GM21447 (cell line): ENCODE results near the gene RNF212.
"Not testable (repeated sequence)": the region's sequence is repeated elsewhere in the genome, so short reads cannot be mapped to it uniquely, and the experiment has no call there.

Experiments used
- ATAC-seq: cut with Tn5 transposase; IDR thresholded peaks from one replicate; pipeline ENCODE4 v1.9.1; 2021; ENCODE audit not compliant: unreplicated experiment

The RNF212 gene

DNA sequence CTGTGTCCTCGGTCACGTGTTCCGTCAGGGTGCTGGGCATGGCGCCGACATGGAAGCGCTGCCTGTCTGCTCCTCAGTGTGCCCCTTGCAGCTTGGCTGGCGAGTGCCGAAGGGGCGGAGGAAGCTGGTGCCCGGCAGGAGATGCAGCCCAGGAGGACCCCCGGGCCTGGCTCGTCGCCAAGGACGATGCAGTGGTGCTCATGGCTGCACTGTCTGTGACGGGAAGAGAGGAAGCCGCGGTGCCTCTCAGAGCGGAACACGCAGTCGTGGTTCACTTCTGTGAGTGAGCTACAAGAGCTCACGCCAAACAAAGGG, 63.8 kb downstream of the RNF212 start:
- ATAC-seq = no peak

DNA sequence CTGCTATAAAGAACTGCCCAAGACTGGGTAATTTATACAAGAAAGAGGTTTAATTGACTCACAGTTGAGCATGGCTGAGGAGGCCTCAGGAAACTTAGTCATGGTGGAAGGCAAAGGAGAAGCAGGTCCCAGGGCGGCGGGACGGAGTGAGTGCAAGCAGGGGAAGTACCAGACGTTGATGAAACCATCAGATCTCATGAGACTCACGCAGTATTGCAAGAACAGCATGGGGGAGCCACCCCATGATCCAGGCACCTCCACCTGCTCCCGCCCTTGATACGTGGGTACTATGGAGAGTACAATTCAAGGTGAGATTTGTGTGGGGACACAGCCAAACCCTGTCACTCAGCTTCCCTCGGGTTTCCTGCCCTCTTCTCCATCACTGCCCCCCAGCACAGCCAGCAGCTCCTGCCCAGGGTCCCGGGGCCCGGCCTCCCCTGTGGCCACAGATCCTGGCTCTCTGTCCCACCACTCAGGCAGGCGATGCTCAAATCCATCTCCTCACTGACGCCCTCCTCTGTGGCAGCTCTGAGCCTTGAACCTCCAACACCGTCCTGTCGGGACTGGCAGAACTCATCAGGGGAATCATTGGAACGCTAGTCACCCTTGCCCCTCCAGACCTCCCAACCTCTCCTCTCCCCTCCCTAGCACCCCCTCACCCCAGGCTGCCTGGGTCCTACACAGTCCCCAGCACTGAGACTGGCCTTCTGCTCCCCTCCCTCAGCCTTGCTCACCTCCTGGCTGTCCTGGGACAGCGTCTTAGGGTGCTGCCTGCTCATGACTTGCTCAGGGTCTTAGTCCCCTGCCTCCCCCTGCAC, 64.4 kb downstream of the RNF212 start:
- ATAC-seq = no peak

DNA sequence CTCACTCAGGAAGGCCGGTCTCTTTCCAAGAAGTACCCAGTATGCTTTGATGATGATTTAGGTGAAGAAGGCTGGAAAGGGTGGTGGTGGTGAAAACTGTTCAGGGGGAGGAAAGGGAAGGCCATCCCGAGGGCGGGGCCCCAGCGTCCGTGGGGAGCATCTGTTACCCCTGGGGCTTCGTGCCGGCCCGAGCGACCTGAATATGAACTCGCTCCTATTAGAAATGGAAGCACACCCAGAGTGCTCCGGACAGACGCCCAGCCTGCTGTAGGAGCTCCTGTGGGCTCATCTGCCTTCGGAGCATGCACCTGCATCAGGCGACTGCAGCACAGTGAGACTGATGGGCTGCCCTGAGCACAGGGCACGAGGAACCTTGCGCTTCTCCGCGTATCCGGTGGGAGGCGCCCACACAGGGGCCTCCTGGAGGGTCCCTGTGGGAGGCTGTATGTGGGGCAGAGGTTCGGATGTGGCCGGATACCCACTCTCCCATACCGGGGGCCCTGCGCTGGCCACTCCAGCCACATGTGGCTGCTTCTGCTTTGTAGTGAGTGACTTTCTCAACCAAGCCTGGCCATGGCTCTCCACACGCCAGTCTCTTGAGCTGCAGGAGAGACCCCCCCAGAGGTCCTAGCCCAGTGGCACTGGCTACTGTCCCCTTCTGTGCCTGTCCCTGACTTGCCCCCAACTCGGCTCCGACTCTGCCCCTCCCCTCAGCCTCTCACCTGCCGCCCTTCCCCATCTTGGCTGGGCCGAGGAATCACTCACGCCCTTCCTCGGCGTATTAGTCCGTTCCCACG, 65.2 kb downstream of the RNF212 start:
- ATAC-seq = no peak

DNA sequence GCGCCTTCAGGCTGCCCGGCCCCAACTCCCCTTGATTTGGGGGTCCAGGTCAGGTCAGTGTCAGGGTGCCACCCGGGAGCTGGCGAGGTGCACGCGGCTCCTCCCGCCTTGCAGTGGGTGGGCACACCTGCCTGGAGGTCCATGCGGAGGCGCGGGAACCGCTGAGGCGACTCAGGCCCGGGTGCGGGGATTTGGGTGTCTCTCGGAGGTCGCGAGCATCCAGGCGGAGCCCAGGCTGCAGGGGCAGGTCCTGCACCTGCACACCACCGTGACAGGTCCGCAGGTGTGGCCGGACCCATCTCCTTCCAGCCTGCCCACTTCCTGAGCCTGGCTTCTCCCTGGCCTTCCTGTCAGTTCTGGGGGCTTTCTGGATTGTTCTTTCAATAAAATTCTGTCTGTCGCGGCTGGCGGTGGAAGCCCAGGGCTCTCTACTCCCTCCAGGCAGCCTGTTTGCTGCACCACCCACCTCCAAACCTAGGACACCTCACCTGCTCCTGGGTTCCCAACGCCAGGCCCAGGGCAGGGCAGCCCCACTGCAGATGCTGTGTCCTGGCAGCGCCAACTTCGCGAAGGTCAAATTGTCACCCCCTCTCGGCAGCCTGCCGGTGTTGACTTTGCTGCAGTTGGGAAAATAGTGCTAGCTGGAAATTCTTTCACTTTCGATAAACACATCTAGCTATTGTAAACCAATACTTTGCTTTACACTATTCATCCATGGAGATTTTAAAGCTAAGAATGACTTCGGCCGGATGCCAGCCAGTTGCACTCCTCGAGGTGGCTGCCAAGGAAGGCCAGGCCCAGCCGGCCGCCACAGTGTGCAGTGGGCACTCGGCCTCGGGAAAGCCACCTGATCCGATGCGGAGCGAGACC, 66.0 kb downstream of the RNF212 start:
- no peak for ATAC-seq

DNA sequence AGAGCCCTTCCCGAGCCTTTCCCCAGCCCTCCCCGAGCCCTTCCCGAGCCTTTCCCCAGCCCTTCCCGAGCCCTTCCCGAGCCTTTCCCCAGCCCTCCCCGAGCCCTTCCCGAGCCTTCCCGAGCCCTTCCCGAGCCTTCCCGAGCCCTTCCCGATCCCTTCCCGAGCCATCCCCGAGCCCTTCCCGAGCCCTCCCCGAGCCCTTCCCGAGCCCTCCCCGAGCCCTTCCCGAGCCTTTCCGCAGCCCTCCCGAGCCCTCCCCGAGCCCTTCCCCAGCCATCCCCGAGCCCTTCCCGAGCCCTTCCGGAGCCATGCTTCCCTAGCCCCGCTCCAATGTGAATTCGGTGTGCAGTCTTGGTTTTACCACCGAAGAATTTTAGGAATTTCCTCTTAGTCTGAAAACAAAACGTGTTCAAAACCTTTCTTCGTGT, 66.8 kb downstream of the RNF212 start:
- not testable (repeated sequence) for ATAC-seq

DNA sequence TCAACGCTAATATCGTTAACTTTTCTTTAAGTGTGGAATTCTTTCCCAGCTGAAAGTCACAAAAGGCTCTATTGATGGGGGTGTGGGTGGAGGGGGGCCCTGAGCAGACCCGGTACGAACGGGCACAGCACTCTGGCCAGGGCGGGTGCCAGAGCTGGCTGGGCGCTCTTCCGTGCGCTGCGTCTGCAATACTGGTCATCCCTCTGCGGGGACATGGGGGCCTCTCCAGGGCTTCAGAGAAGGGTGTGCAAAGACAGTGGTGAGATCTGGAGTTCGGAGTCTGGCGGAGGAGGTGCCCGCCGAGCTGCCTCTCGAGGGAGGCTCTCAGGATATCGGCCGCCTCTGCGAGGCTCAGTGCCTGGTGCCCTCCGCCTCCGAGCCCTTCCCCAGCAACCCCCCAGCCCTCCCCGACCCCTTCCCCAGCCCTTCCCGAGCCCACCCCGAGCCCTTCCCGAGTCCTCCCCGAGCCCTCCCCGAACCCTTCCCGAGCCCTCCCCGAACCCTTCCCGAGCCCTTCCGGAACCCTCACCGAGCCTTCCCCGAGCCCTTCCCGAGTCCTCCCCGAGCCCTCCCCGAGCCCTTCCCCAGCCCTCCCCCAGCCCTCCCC, 67.7 kb downstream of the RNF212 start:
- ATAC-seq = no peak

DNA sequence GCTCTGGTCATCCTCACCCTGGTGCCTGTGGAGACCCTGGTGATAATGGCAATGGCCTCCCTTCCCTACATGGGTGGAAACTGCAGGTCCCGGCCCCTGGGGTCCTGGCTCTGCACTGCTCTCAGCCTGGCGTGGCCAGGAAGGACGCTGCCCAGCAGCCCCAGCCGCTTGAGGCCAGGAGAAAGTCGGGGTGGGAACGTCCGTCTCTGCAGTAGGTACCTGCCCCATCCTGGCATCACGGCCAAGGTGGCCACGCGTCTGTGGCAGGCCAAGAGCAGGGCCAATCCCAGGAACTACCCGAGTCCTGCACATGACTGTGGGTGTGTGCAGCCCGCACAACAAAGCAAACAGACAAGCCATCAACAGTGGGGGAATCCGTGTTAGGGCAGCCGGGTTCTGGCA, 68.2 kb downstream of the RNF212 start:
- no peak for ATAC-seq

DNA sequence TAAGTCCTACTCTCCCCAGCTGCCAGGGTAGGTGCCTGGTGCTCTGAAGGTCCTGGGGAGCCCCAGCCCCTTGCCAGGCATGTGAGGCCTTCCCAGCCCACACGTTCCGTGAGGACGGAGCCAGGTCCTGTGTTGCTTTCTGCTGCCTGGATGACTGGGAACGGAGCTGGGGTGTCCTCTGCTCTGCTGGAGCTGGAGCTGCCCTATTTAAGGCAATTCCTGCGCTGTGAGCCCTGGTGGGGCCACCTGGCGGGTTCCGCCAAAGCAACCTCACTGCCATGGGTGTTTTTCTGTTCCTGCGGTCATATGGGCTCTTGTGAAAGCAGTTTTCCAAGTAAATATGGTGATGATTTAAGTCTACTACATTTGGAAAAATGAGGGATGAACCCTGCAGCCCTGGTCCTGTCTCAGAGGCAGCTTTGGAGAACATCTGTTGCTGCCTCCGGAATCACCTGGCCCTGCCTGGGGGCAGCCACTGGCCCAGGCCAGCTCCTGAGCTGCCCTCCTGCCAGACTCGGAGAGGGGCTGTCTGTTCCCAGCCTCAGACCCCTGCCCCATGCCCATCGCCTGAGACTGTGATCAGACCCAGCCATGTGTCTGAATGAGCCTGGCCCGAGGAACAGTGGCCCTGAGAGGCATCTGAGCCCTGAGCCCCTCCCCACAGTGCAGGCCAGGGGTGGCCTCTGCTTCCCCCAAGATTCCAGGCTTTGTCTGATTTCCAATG, 68.7 kb downstream of the RNF212 start:
- no peak for ATAC-seq

DNA sequence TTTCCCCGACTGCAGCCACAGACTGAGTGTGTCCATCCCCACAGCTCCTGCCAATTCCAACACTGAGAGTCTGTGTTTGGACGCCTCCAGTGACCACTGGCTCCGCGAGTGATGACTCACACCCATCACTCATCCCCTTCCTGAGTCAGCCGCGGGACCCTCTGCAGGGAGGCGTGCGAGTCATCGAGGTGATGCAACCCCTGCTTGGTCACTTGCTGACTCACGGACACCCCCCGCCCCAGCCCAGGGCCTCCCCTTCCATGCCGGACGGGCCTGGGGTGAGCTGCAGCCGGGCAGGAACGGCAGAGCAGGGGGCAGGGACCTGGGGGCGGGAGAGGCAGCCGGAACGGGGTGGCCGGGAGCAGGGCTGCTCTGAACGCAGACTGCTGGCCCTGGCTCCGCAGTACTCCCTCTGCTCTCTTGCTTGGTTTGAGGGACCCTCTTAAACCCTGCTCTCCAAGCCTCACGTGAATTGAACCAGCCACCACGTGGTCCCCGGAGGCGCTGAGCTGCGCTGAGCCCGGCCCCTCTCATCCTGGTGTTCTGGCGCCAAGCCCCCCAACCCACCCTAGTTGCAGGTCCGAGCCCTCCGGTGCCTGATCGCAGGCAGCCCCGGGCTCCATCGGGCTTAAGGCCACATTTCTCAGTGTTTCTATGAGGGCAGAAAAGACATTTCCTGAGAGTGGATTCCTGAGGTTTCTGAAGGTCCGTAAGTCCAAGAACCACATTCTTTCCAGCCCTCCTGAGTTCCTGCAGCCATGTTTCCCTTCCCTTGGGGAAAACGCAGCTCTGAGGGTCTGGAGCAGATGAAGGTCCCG, 69.5 kb downstream of the RNF212 start:
- ATAC-seq = no peak

DNA sequence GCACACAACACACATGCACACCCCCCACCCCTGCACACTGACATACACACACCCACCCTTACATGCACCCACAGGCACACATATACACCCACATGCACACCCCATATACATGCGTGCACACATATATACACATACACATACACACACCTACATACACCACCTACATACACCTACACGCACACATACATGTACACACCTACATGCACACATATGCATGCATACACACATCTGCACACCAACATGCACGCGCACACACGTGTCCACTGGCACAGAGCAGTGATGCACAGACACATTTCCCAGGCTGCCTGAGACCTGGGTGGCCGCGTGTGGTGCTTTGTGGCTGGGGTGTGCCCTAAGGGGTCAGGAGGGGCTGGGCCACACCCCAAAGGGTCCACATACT, 70.2 kb downstream of the RNF212 start:
- ATAC-seq = no peak

DNA sequence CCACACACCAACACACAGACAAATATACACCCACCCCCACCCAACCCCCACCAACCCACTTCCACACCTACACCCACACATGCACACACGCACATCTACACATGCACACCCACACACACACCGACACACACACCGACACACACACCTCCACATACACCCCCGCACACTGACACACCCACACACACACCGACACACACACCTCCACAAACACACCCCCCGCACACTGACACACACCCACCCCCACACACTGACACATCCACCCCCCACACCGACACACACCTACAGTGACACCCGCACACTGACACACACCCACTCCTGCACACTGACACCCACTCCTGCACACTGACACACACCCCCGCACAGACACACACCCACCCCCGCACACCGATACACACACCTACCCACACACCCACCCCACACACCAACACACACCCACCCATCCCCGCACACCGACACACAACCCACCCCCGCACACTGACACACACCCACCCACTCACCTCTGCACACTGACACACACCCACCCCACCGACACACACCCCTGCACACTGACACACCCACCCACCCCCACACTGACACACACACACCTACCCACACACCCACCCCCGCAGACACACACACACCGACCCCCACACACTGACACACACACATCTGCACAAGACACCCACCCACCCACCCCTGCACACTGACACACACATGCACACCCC, 70.9 kb downstream of the RNF212 start:
- ATAC-seq = no peak

DNA sequence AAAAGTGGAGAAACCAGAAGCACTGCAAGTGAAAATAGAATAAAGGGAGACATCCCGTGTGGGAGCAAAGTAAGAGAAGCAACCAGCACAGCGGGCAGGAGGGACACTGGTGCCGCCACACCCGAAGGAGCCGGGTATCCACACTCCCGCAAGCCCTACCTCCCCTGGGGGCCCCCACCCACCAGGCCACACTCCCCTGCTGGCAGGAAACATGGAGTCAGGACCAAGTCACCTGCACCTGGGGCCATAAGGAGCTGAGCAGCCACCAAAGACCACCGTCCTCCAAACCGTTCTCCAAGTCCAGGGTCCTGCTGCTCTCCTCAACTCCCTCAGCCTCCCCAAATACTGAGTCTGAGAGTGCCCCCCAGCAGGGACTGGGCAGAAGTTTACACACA, 71.4 kb downstream of the RNF212 start:
- ATAC-seq = no peak

DNA sequence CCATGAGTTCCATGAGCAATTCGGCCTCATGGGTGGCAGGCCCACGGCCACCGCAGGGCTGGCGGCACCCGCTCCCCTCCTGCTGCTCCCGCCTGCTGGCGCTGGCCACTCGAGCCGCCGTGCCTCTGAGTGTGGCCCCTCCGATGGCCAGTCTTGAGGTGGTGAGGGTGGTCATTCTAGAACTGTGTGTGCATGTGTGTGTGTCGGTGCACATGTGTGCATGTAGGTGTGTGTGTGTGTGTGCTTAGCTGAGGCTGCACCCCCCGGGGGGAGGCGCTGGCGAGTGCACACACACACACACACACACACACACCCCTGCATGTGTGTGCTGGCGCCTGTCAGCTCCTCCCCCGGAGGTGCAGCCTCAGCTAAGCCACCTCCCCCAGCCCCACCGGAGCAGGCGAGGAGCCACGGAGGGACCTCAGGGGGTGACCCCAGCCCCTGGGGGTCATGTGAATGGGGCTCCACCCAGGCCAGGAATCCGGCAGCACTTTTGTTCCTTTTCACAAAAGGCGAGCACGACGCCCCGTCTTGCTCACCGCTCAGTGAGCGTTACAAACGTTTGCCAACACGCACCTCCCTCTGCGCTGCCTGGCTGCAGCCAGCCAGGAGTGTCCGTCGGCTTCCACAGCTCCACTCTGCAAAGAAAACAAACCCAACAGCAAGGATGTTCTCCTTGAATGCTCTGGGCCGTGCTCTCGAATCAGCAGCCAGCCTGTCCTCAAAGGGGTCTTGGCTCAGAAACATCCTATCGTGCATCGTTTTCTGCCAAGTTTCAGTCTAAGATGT, 72.0 kb downstream of the RNF212 start:
- no peak for ATAC-seq

DNA sequence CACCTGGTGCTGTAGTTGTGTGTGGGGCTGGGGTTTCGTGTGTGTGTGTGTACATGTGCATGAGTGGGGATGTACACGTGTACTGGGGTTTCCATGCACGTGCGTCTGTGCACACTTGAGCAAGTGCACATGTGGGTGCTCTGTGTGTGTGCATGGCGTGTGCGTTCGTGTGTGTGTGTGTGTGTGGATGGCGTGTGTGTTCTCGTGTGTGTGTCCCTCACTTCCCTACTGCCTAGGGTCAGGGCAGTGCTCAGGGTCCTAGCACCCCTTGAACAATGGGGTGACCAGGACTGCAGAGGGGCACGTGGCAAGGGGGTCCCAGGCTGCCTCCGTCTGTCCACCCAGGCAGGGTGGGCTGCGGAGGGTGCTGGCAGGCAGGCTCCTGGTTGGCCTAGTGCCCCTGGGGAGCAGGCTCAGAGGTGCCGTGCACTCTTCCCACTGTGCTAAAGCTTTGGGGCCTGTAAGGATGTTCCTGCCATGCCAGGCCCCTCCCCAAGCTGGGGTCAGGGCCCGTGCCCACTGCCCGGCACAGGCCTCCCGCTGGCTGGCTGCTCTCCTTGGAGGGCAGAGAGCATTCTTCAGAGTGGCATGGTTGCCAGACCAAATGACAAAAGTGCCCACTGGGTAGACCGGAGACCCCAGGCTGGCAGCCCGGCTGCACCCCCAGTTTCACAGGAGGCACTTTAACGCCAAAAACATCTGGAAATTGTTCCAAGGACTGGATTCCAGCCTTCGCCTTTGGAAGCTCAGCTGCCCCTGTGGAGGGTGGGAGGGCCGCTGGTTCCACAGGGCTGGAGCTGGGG, 72.8 kb downstream of the RNF212 start:
- ATAC-seq = no peak

DNA sequence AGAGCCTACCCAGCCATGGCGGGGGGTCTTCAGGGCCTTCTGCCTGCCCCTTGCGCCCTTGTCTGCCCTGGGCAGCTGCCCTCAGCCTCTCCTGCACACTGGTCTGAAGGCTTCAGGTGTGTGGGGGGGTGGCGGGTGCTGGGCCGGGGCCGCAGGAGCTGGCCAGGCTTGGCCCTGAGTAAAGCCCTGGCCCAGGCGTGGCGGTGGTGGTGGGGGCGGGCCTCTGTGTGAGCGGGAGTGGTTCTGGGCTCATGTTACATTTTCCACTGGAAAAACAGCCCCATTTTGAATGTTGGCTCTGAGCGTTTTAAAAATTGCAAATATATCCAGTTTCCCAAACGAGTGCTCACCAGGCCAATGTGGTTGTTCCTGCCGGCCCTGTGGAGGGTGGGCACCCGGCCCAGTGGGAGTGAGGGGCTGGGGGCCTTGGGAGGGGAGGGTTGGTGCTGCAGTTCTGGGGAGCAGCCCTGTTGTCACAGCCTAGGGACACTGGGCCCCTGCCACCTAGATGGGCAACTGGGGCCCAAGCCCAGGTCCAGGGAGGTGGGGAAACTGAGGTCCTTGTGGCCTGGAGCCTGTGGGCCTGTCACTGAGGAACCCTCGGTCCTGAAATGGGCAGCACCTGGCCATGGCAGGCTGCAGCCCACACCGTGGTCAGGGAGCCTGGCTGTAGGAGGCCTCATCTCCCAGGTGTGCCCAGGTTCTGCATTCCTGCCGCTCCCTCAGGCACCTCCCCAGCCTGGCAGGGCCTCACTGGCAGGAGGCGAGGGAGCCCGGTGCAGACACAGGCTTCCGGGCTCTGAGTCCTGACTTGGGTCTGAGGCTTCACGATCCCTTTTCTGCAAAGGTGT, 73.6 kb downstream of the RNF212 start:
- no peak for ATAC-seq

DNA sequence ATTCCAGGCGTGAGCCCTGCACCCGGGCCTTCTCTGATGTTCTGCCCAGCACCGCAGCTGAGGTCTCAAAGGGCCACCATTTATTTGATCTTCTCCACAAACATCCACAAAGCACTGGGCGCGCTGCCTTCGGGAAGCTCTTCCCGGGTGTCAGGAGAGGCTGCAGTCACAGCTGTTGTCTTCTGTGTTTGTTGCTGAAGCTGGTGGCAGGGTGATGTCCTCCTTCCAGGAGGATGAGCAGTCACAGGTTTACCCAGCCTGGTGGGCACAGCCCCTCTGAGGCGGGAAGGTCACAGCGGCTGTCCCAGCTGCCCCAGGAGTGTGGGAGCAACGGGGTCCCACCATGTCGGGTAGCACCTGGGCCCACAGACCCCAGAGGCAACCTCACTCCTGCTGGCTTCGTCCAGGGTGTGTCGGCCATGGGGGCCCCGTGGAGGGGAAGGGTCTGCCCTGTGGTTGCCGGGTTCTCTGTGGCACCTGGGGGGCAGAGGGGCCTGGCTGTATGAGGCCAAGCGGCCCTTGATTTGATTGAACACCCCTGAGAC, 74.3 kb downstream of the RNF212 start:
- ATAC-seq = no peak
